ENCODE data around the gene NHP2.

Gene NHP2

GRCh38 chr5:178189433-178189832, 35.7 kb upstream of the NHP2 start:
- Histone ChIP-seq H3K79me2 (no peaks in the 10 kb centered on the region), H3K4me3 (ENCODE audit: low read depth, low read length) (no peak overlapping the region), H3K4me1 (peaks cover 5% of the 10 kb centered on the region), H3K9ac (no peak overlapping the region), H3K4me2 (ENCODE audit: low read length) (no peak overlapping the region), H3K9me3 (ENCODE audit: control insufficient read depth, low read length) (no peaks in the 10 kb centered on the region), H3K27ac (no peak overlapping the region), H3K36me3 (ENCODE audit: control insufficient read depth, insufficient read depth, low read length) (no peaks in the 10 kb centered on the region), H2AFZ (no peak overlapping the region), H3K27me3 (ENCODE audit: control insufficient read depth, insufficient read depth, low read length) (no peaks in the 10 kb centered on the region)
- TF ChIP-seq CTCF (IDR thresholded peaks at IDR 0.05) = no peak

- Histone ChIP-seq H3K27me3 (ENCODE audit: control insufficient read depth, insufficient read depth, low read length) (no peaks in the 10 kb centered on the region), H3K4me2 (ENCODE audit: low read length) (no peak within 1 kb of the TSS), H3K4me1 (peaks cover 5% of the 10 kb centered on the region), H3K27ac (no peak within 1 kb of the TSS), H3K4me3 (ENCODE audit: low read depth, low read length) (no peak within 1 kb of the TSS), H3K9me3 (ENCODE audit: control insufficient read depth, low read length) (no peaks in the 10 kb centered on the region), H3K36me3 (ENCODE audit: control insufficient read depth, insufficient read depth, low read length) (no peaks in the 10 kb centered on the region), H3K9ac (no peak within 1 kb of the TSS), H3K79me2 (no peaks in the 10 kb centered on the region), H2AFZ (peak within 1 kb of the TSS; percentile 61)
- no peak for TF ChIP-seq CTCF (IDR thresholded peaks at IDR 0.05)
These were observed 33.3 kb upstream of the NHP2 start, which contains the start of gene GMCL2 for GRCh38 chr5:178187014-178187413. GMCL2 (minus strand) TSS chr5:178187371; CDS start chr5:178187299, 72 bp downstream.

- TF ChIP-seq CTCF (IDR thresholded peaks at IDR 0.05) = no peak
- Histone ChIP-seq H3K4me3 (ENCODE audit: low read depth, low read length) (no peak overlapping the region), H3K9me3 (ENCODE audit: control insufficient read depth, low read length) (no peaks in the 10 kb centered on the region), H3K36me3 (ENCODE audit: control insufficient read depth, insufficient read depth, low read length) (no peaks in the 10 kb centered on the region), H3K9ac (no peak overlapping the region), H2AFZ (peak overlapping the region; percentile 61), H3K4me1 (peaks cover 5% of the 10 kb centered on the region), H3K4me2 (ENCODE audit: low read length) (no peak overlapping the region), H3K27me3 (ENCODE audit: control insufficient read depth, insufficient read depth, low read length) (no peaks in the 10 kb centered on the region), H3K27ac (no peak overlapping the region), H3K79me2 (no peaks in the 10 kb centered on the region)
These were observed 32.7 kb upstream of the NHP2 start for GRCh38 chr5:178186427-178186826.

- H2AFZ ChIP-seq = no peak overlapping the region
- no peak for TF ChIP-seq CTCF (IDR thresholded peaks at IDR 0.05)
- no peak overlapping the region for H3K4me3 ChIP-seq (ENCODE audit: low read depth, low read length)
- peaks cover 5% of the 10 kb centered on the region for H3K4me1 ChIP-seq
- H3K27ac ChIP-seq = no peak overlapping the region
- no peaks in the 10 kb centered on the region for H3K79me2 ChIP-seq
- H3K27me3 ChIP-seq (ENCODE audit: control insufficient read depth, insufficient read depth, low read length) = no peaks in the 10 kb centered on the region
- no peaks in the 10 kb centered on the region for H3K9me3 ChIP-seq (ENCODE audit: control insufficient read depth, low read length)
- no peaks in the 10 kb centered on the region for H3K36me3 ChIP-seq (ENCODE audit: control insufficient read depth, insufficient read depth, low read length)
- H3K9ac ChIP-seq = no peak overlapping the region
- no peak overlapping the region for H3K4me2 ChIP-seq (ENCODE audit: low read length)
These were observed 28.6 kb upstream of the NHP2 start for GRCh38 chr5:178182158-178182876.

Measured in parathyroid adenoma (tissue), 2 donors.